Measurements from ENCODE around the gene KRTAP5-10. TPM values are rescaled to one million over a fixed set of nuclear protein-coding genes. Genes with fewer than 3 reads are reported as not detected.
"Not testable (repeated sequence)": the region's sequence is repeated elsewhere in the genome, so short reads cannot be mapped to it uniquely, and the experiment has no call there.

Gene KRTAP5-10
- total RNA-seq, 2 experiments from 2014 or later, result not detected

DNA sequence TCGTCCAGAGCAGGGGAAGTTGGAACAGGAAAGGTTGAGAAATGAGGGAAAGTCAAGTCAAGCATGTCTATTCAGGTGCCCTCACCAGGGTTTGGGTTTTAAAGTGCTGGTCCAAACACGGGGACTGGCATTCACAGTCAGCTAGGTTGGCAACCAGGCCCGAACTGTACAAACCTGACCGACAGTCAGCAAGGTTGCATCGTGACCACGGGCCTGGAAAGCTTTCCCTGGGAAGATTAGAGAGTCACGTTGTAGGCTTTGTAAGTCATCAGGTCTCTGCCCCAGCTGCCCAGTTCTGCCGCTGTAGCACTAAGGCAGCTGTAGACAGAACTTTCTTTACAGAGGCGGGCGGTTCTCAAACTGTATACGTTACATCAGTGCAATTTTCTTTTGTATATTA lies 7.4 kb downstream of the KRTAP5-10 start:
- ATAC-seq (ENCODE audit: poor library complexity), result no peak
- TF ChIP-seq, protein P1, sequence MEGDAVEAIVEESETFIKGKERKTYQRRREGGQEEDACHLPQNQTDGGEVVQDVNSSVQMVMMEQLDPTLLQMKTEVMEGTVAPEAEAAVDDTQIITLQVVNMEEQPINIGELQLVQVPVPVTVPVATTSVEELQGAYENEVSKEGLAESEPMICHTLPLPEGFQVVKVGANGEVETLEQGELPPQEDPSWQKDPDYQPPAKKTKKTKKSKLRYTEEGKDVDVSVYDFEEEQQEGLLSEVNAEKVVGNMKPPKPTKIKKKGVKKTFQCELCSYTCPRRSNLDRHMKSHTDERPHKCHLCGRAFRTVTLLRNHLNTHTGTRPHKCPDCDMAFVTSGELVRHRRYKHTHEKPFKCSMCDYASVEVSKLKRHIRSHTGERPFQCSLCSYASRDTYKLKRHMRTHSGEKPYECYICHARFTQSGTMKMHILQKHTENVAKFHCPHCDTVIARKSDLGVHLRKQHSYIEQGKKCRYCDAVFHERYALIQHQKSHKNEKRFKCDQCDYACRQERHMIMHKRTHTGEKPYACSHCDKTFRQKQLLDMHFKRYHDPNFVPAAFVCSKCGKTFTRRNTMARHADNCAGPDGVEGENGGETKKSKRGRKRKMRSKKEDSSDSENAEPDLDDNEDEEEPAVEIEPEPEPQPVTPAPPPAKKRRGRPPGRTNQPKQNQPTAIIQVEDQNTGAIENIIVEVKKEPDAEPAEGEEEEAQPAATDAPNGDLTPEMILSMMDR (IDR thresholded peaks at IDR 0.05), result no peak
- Mint-ChIP-seq H3K36me3 (ENCODE audit: low read depth) (no peaks in the 10 kb centered on the region), H3K4me3 (no peak overlapping the region), H3K27me3 (peaks cover 12% of the 10 kb centered on the region), H3K4me1 (ENCODE audit: low read depth) (no peaks in the 10 kb centered on the region), H3K9me3 (no peaks in the 10 kb centered on the region), H3K27ac (no peak overlapping the region)
- no peaks in the 10 kb centered on the region for H3K36me3 ChIP-seq (ENCODE audit: insufficient read depth, low read length)
- ChIA-PET POLR2A (no interaction called here), CTCF (no interaction called here)
- no peaks in the 10 kb centered on the region for H3K9me3 ChIP-seq (ENCODE audit: control insufficient read depth in 1 of 2, insufficient read depth in 1 of 2, low read length in 2 of 2)
- no peak overlapping the region for H3K27ac ChIP-seq (ENCODE audit: low read depth in 1 of 2, low read length in 2 of 2)
- no peaks in the 10 kb centered on the region for H3K27me3 ChIP-seq (ENCODE audit: control insufficient read depth in 1 of 2, insufficient read depth in 2 of 2, low read length in 2 of 2)
- intact Hi-C loops (cut with DNase I, micrococcal nuclease), result no loop called here
- DNase-seq, result no peak
- H3K4me3 ChIP-seq (ENCODE audit: low read length), result no peak overlapping the region
- no peaks in the 10 kb centered on the region for H3K4me1 ChIP-seq (ENCODE audit: insufficient read depth, low read length)

- TF ChIP-seq, protein P1 (IDR thresholded peaks at IDR 0.05), result no peak
- H3K36me3 Mint-ChIP-seq (ENCODE audit: low read depth), result no peaks in the 10 kb centered on the region
- intact Hi-C loops (cut with DNase I, micrococcal nuclease), result no loop called here
- H3K4me3 ChIP-seq (ENCODE audit: low read length), result no peak overlapping the region
- no peak overlapping the region for H3K27ac ChIP-seq (ENCODE audit: low read depth in 1 of 2, low read length in 2 of 2)
- no peak overlapping the region for H3K27ac Mint-ChIP-seq
- no peaks in the 10 kb centered on the region for H3K27me3 ChIP-seq (ENCODE audit: control insufficient read depth in 1 of 2, insufficient read depth in 2 of 2, low read length in 2 of 2)
- ATAC-seq (ENCODE audit: poor library complexity) (no peak), DNase-seq (no peak)
- no peak overlapping the region for H3K4me3 Mint-ChIP-seq
- H3K4me1 ChIP-seq (ENCODE audit: insufficient read depth, low read length), result no peaks in the 10 kb centered on the region
- no peaks in the 10 kb centered on the region for H3K36me3 ChIP-seq (ENCODE audit: insufficient read depth, low read length)
- POLR2A ChIA-PET, result no interaction called here
- CTCF ChIA-PET, result no interaction called here
- H3K9me3 ChIP-seq (ENCODE audit: control insufficient read depth in 1 of 2, insufficient read depth in 1 of 2, low read length in 2 of 2), result no peaks in the 10 kb centered on the region
- peaks cover 12% of the 10 kb centered on the region for H3K27me3 Mint-ChIP-seq
- no peaks in the 10 kb centered on the region for H3K9me3 Mint-ChIP-seq
- H3K4me1 Mint-ChIP-seq (ENCODE audit: low read depth), result no peaks in the 10 kb centered on the region
These were observed 9.1 kb downstream of the KRTAP5-10 start for GRCh38 chr11:71574418-71574817.

- H3K27me3 ChIP-seq (ENCODE audit: control insufficient read depth in 1 of 2, insufficient read depth in 2 of 2, low read length in 2 of 2), result peaks cover 0 to 4% of the 10 kb centered on the region in 2 experiments
- intact Hi-C loops (cut with DNase I, micrococcal nuclease), result no loop called here
- no peaks in the 10 kb centered on the region for H3K9me3 Mint-ChIP-seq
- H3K27ac Mint-ChIP-seq, result no peak overlapping the region
- DNase-seq (no peak), ATAC-seq (ENCODE audit: poor library complexity) (no peak)
- H3K36me3 Mint-ChIP-seq (ENCODE audit: low read depth), result no peaks in the 10 kb centered on the region
- ChIA-PET POLR2A (no interaction called here), CTCF (no interaction called here)
- H3K4me1 ChIP-seq (ENCODE audit: insufficient read depth, low read length), result no peaks in the 10 kb centered on the region
- no peak overlapping the region for H3K4me3 ChIP-seq (ENCODE audit: low read length)
- peaks cover 13% of the 10 kb centered on the region for H3K27me3 Mint-ChIP-seq
- TF ChIP-seq, protein P1 (IDR thresholded peaks at IDR 0.05), result no peak
- H3K4me3 Mint-ChIP-seq, result no peak overlapping the region
- no peak overlapping the region for H3K27ac ChIP-seq (ENCODE audit: low read depth in 1 of 2, low read length in 2 of 2)
- no peaks in the 10 kb centered on the region for H3K36me3 ChIP-seq (ENCODE audit: insufficient read depth, low read length)
- H3K9me3 ChIP-seq (ENCODE audit: control insufficient read depth in 1 of 2, insufficient read depth in 1 of 2, low read length in 2 of 2), result no peaks in the 10 kb centered on the region
- H3K4me1 Mint-ChIP-seq (ENCODE audit: low read depth), result no peaks in the 10 kb centered on the region
These were observed 10.5 kb downstream of the KRTAP5-10 start for GRCh38 chr11:71575723-71576424.

DNA sequence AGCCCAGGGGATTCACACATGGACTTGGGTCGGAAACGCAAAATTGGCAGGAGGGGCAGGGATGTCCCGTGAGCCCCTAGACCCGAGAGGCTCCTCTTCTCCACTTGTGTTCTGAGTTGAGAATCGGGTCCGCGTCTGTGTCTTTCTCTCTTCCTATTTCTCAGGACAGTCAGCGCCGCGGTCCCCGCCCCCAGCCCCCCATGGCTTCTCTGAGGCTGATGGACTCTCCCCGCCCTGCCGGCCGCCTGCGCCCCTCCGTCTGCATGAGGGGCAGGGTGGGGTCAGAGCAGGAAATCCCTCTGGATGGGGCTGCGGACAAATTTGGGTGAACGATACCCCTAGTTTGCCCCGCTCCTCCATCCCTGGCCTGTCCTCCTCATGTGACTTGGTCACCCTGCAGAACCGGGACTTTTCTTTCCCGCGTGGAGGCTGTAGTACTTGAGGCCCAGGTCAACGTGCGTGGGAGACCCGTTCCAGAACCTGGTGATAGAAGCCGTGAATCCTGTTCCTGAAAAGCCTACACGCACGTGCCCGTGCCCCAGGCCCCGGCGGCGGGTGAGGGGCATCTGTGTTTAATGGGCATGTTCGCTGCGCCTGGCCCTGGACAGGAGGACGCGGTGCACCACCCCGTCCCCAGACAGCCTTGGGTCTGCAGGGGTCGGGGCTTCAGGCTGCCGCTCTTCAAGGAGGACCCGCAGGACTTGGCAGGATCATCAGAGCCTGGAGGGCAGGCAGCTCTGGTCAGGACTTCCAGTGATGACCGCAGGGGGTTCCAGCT lies 11.5 kb downstream of the KRTAP5-10 start:
- H3K4me3 Mint-ChIP-seq; H3K27ac Mint-ChIP-seq; H3K4me1 Mint-ChIP-seq (ENCODE audit: low read depth); H3K4me3 ChIP-seq (ENCODE audit: low read length); H3K36me3 Mint-ChIP-seq (ENCODE audit: low read depth); intact Hi-C loops (cut with DNase I, micrococcal nuclease); POLR2A ChIA-PET; H3K9me3 ChIP-seq (ENCODE audit: control insufficient read depth in 1 of 2, insufficient read depth in 1 of 2, low read length in 2 of 2); H3K9me3 Mint-ChIP-seq; CTCF ChIA-PET; DNase-seq; H3K27ac ChIP-seq (ENCODE audit: low read depth in 1 of 2, low read length in 2 of 2); ATAC-seq (ENCODE audit: poor library complexity); H3K27me3 ChIP-seq (ENCODE audit: control insufficient read depth in 1 of 2, insufficient read depth in 2 of 2, low read length in 2 of 2); H3K36me3 ChIP-seq (ENCODE audit: insufficient read depth, low read length); H3K4me1 ChIP-seq (ENCODE audit: insufficient read depth, low read length): not testable (repeated sequence)
- H3K27me3 Mint-ChIP-seq, result peaks cover 20% of the 10 kb centered on the region
